WTC11 (cell line): ENCODE measurements around the gene LRATD1.

Experiments used
- RELA ChIP-seq: sonication (generic); formaldehyde crosslinking; IDR thresholded peaks from 2 replicates; pipeline ENCODE4 v1.8.1; 2022; ENCODE audit warnings: missing genetic modification reagents, mild to moderate bottlenecking, borderline replicate concordance
- ZNF121 ChIP-seq: sonication (generic); formaldehyde crosslinking; IDR thresholded peaks from 2 replicates; pipeline ENCODE4 v1.8.0; 2023; ENCODE audit warnings: missing genetic modification reagents
- TF ChIP-seq, protein P1 (sequence below): fragments of 200-600 bp; IDR thresholded peaks from 2 replicates; pipeline ENCODE4 v1.8.0; 2022; ENCODE audit warnings: antibody characterized with exemption

- TF ChIP-seq ZNF121 (no peak), RELA (no peak)
- TF ChIP-seq, protein P1, sequence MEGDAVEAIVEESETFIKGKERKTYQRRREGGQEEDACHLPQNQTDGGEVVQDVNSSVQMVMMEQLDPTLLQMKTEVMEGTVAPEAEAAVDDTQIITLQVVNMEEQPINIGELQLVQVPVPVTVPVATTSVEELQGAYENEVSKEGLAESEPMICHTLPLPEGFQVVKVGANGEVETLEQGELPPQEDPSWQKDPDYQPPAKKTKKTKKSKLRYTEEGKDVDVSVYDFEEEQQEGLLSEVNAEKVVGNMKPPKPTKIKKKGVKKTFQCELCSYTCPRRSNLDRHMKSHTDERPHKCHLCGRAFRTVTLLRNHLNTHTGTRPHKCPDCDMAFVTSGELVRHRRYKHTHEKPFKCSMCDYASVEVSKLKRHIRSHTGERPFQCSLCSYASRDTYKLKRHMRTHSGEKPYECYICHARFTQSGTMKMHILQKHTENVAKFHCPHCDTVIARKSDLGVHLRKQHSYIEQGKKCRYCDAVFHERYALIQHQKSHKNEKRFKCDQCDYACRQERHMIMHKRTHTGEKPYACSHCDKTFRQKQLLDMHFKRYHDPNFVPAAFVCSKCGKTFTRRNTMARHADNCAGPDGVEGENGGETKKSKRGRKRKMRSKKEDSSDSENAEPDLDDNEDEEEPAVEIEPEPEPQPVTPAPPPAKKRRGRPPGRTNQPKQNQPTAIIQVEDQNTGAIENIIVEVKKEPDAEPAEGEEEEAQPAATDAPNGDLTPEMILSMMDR, result no peak
Measured at GRCh38 chr2:14647714-14648113, 15.2 kb downstream of the LRATD1 start.
